SK-N-SH (cell line): ENCODE measurements around the gene ASTN2.

Experiments
- CHD2 ChIP-seq: fragments of 150-350 bp; IDR thresholded peaks from 2 replicates; pipeline ENCODE4 v1.6.1; 2018; ENCODE audit warnings: low read length; ENCODE audit not compliant: partially characterized antibody
- EZH2phosphoT487 ChIP-seq: fragments of 200-600 bp; sonication (generic); IDR thresholded peaks from 2 replicates; pipeline ENCODE4 v1.6.1; 2017; ENCODE audit warnings: low read depth, mixed run types, mild to moderate bottlenecking, antibody characterized with exemption, moderate library complexity, borderline replicate concordance
- MEF2A ChIP-seq: IDR thresholded peaks from 2 replicates; pipeline ENCODE4 v1.4.0; 2012; ENCODE audit warnings: low read depth, borderline replicate concordance
- MXI1 ChIP-seq: IDR thresholded peaks from 2 replicates; pipeline ENCODE4 v1.6.1; 2012; ENCODE audit warnings: mild to moderate bottlenecking, low read depth, low read length, improper control_type of control experiment
- TF ChIP-seq, protein P1 (sequence below): IDR thresholded peaks from 2 replicates; pipeline ENCODE4 v1.6.1; 2012; ENCODE audit warnings: mild to moderate bottlenecking, low read depth, low read length, moderate library complexity
- TF ChIP-seq, protein P2 (sequence below): fragments of 200-600 bp; sonication (generic); IDR thresholded peaks from 2 replicates; pipeline ENCODE4 v1.6.1; 2017; ENCODE audit warnings: antibody characterized with exemption, mild to moderate bottlenecking, moderate library complexity

DNA sequence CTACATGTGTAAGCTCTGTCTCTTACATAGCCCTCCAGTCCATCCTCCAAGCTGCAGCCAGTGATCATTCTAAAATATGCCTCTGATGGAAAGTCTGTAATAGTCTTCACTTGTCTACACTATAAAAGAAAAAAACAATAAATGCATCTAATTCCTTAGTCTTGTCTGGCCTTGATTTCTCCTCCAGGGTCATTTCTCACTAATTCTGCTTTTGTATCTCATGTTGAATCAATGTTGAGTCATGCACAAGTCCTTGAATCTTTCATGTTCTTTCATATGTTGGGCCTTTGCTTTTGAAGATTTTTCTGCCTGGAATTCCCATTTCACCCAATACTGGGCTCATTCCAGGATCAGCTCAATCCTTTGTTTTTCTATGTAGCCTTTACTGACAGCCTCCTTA lies 848.9 kb downstream of the ASTN2 start:
- TF ChIP-seq, protein P1, sequence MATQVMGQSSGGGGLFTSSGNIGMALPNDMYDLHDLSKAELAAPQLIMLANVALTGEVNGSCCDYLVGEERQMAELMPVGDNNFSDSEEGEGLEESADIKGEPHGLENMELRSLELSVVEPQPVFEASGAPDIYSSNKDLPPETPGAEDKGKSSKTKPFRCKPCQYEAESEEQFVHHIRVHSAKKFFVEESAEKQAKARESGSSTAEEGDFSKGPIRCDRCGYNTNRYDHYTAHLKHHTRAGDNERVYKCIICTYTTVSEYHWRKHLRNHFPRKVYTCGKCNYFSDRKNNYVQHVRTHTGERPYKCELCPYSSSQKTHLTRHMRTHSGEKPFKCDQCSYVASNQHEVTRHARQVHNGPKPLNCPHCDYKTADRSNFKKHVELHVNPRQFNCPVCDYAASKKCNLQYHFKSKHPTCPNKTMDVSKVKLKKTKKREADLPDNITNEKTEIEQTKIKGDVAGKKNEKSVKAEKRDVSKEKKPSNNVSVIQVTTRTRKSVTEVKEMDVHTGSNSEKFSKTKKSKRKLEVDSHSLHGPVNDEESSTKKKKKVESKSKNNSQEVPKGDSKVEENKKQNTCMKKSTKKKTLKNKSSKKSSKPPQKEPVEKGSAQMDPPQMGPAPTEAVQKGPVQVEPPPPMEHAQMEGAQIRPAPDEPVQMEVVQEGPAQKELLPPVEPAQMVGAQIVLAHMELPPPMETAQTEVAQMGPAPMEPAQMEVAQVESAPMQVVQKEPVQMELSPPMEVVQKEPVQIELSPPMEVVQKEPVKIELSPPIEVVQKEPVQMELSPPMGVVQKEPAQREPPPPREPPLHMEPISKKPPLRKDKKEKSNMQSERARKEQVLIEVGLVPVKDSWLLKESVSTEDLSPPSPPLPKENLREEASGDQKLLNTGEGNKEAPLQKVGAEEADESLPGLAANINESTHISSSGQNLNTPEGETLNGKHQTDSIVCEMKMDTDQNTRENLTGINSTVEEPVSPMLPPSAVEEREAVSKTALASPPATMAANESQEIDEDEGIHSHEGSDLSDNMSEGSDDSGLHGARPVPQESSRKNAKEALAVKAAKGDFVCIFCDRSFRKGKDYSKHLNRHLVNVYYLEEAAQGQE: no peak
- TF ChIP-seq MEF2A: no peak
- TF ChIP-seq, protein P2, sequence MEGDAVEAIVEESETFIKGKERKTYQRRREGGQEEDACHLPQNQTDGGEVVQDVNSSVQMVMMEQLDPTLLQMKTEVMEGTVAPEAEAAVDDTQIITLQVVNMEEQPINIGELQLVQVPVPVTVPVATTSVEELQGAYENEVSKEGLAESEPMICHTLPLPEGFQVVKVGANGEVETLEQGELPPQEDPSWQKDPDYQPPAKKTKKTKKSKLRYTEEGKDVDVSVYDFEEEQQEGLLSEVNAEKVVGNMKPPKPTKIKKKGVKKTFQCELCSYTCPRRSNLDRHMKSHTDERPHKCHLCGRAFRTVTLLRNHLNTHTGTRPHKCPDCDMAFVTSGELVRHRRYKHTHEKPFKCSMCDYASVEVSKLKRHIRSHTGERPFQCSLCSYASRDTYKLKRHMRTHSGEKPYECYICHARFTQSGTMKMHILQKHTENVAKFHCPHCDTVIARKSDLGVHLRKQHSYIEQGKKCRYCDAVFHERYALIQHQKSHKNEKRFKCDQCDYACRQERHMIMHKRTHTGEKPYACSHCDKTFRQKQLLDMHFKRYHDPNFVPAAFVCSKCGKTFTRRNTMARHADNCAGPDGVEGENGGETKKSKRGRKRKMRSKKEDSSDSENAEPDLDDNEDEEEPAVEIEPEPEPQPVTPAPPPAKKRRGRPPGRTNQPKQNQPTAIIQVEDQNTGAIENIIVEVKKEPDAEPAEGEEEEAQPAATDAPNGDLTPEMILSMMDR: no peak
- no peak for TF ChIP-seq MXI1
- no peak for TF ChIP-seq EZH2phosphoT487
- no peak for TF ChIP-seq CHD2
